Fibroblast of lung (primary cell): ENCODE data around the gene FHIT.

ENCODE experiments used
- EZH2 ChIP-seq: IDR thresholded peaks from 2 replicates; pipeline ENCODE4 v1.5.1; 2012; ENCODE audit warnings: low read length, control low read depth, mild to moderate bottlenecking; ENCODE audit errors: missing control alignments
- TF ChIP-seq, protein P1 (sequence below), 2 donors: IDR thresholded peaks in 1 of 2; conservative IDR thresholded peaks in 1 of 2; 1 replicate in 1 of 2; 2 replicates in 1 of 2; pipeline ENCODE4 v1.5.1; 2011 to 2012; ENCODE audit warnings: low read length in 2 of 2, control low read depth in 1 of 2, inconsistent platforms in 1 of 2, low read depth in 1 of 2, mild to moderate bottlenecking in 1 of 2

DNA sequence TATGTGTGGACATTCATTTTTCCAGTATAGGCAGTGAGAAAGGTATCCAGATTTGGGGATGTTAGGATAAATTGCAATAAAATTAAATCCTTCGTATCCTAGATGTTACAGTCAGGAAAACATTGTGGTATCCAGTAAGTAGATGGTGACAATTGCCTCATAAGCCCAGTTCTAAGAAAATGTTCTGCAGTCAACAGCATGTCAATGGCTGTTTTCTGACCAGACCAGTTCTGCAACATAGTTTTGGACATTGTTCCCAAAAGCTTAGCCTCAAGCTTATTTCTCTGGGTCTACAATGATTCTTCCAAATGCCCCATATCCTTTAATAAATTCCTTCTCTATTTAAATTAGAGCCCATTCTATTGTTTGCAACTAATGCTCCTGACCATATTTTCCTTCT lies 480.7 kb downstream of the FHIT start:
- TF ChIP-seq, protein P1, sequence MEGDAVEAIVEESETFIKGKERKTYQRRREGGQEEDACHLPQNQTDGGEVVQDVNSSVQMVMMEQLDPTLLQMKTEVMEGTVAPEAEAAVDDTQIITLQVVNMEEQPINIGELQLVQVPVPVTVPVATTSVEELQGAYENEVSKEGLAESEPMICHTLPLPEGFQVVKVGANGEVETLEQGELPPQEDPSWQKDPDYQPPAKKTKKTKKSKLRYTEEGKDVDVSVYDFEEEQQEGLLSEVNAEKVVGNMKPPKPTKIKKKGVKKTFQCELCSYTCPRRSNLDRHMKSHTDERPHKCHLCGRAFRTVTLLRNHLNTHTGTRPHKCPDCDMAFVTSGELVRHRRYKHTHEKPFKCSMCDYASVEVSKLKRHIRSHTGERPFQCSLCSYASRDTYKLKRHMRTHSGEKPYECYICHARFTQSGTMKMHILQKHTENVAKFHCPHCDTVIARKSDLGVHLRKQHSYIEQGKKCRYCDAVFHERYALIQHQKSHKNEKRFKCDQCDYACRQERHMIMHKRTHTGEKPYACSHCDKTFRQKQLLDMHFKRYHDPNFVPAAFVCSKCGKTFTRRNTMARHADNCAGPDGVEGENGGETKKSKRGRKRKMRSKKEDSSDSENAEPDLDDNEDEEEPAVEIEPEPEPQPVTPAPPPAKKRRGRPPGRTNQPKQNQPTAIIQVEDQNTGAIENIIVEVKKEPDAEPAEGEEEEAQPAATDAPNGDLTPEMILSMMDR (conservative IDR thresholded peaks at IDR 0.05 in 1 of 2, IDR thresholded peaks at IDR 0.05 in 1 of 2; ENCODE audit: low read depth in 1 of 2, low read length in 2 of 2) = no peak
- TF ChIP-seq EZH2 = no peak
